Measurements from ENCODE around the gene HTR1D. TPM values are rescaled to one million over a fixed set of nuclear protein-coding genes. Genes with fewer than 3 reads are reported as not detected.

Gene HTR1D
- total RNA-seq, 1 experiment from 2014 or later, result 3.5 TPM

GRCh38 chr1:23224739-23225648, 7.7 kb upstream of the HTR1D start:
- H3K9me3 ChIP-seq (ENCODE audit: control insufficient read depth in 1 of 2, insufficient read depth in 1 of 2, low read depth in 1 of 2, low read length in 2 of 2), result no peaks in the 10 kb centered on the region
- H2AFZ ChIP-seq (ENCODE audit: low read depth, low read length, poor library complexity, severe bottlenecking), result no peak overlapping the region
- H3K9ac ChIP-seq (ENCODE audit: low read length), result no peak overlapping the region
- H3K4me3 ChIP-seq (replicated peaks in 1 of 2; ENCODE audit: low read depth in 1 of 2, low read length in 2 of 2), result no peak overlapping the region
- no peak overlapping the region for H3K27ac ChIP-seq (ENCODE audit: low read depth, low read length)
- no peak overlapping the region for H3K4me2 ChIP-seq (ENCODE audit: low read length)
- H4K20me1 ChIP-seq (ENCODE audit: insufficient read depth), result no peaks in the 10 kb centered on the region
- ATAC-seq, result no peak
- no TSS peak for BruUV-seq (replicated peaks)
- no peaks in the 10 kb centered on the region; the same call in 1 of the 2 replicates for H3K9me2 ChIP-seq (ENCODE audit: insufficient read depth)
- H3K79me2 ChIP-seq (ENCODE audit: insufficient read depth, low read length), result no peaks in the 10 kb centered on the region
- TF ChIP-seq YY1 (IDR thresholded peaks at IDR 0.05; ENCODE audit: extremely low read depth, insufficient replicate concordance, low read depth, low read length), result no peak
- no peak for TF ChIP-seq TCF7L2 (IDR thresholded peaks at IDR 0.05; ENCODE audit: borderline replicate concordance, extremely low read depth, insufficient read depth, insufficient read length)
- TF ChIP-seq ZNF274 (IDR thresholded peaks at IDR 0.05; ENCODE audit: low read depth, low read length), result no peak
- no peak for TF ChIP-seq EGR1 (IDR thresholded peaks at IDR 0.05; ENCODE audit: low read depth)
- no peak for TF ChIP-seq ATF3 (IDR thresholded peaks at IDR 0.05)
- no peak for TF ChIP-seq CBX3 (IDR thresholded peaks at IDR 0.05; ENCODE audit: low read depth)
- TF ChIP-seq REST (IDR thresholded peaks at IDR 0.05; ENCODE audit: low read depth), result no peak
- no peak for TF ChIP-seq SIN3A (IDR thresholded peaks at IDR 0.05; ENCODE audit: low read depth)
- TF ChIP-seq ELF1 (IDR thresholded peaks at IDR 0.05; ENCODE audit: borderline replicate concordance, low read depth), result no peak
- TF ChIP-seq JUND (IDR thresholded peaks at IDR 0.05), result no peak
- TF ChIP-seq RAD21 (IDR thresholded peaks at IDR 0.05; ENCODE audit: low read depth), result no peak
- TF ChIP-seq MAX (IDR thresholded peaks at IDR 0.05), result no peak
- no peak for TF ChIP-seq POLR2AphosphoS5 (IDR thresholded peaks at IDR 0.05; ENCODE audit: low read depth, low read length)
- no peak for TF ChIP-seq FOSL1 (IDR thresholded peaks at IDR 0.05; ENCODE audit: low read depth)
- no peak for TF ChIP-seq ZBTB33 (IDR thresholded peaks at IDR 0.05; ENCODE audit: extremely low read depth, insufficient replicate concordance, low read length)
- TF ChIP-seq SRF (IDR thresholded peaks at IDR 0.05; ENCODE audit: low read depth), result no peak
- no peak for TF ChIP-seq ZFX (IDR thresholded peaks at IDR 0.05)
- no peak for TF ChIP-seq CEBPB (IDR thresholded peaks at IDR 0.05; ENCODE audit: low read depth)
- TF ChIP-seq POLR2A (IDR thresholded peaks at IDR 0.05; ENCODE audit: borderline replicate concordance, extremely low read depth, insufficient read depth, insufficient read length), result no peak
- TF ChIP-seq EZH2 (IDR thresholded peaks at IDR 0.05), result no peak
- no peaks in the 10 kb centered on the region for H3K4me1 ChIP-seq (ENCODE audit: control insufficient read depth in 1 of 2, insufficient read depth in 2 of 2, low read length in 2 of 2)
- intact Hi-C loops (cut with micrococcal nuclease), result loop anchor here (5.0 kb wide), 1 partner anchor 47 kb away; no protein-coding TSS in a partner anchor
- POLR2A ChIA-PET, result no interaction called here
- RAD21 ChIA-PET (ENCODE audit: low non-redundant PET in 1 of 2, low total read pairs in 2 of 2, uncharacterized antibody in 2 of 2, unreplicated experiment in 2 of 2), result no interaction called here
- no peaks in the 10 kb centered on the region; the same call in 1 of the 2 replicates for H3K27me3 ChIP-seq (ENCODE audit: insufficient read depth, low read length)
- no peaks in the 10 kb centered on the region for H3K36me3 ChIP-seq (ENCODE audit: control insufficient read depth in 1 of 2, insufficient read depth in 2 of 2, low read length in 2 of 2)
- CTCF ChIA-PET, result no interaction called here
- no peak for DNase-seq (ENCODE audit: low read depth, low spot score)
